HG03575 (cell line): Measurements from ENCODE around the gene IKBKE.

Experiments used
- ATAC-seq: cut with Tn5 transposase; IDR thresholded peaks from one replicate; pipeline ENCODE4 v1.9.1; 2021; ENCODE audit not compliant: unreplicated experiment, insufficient number of reproducible peaks, low FRiP score; ENCODE audit errors: extremely low read depth

The IKBKE gene

DNA sequence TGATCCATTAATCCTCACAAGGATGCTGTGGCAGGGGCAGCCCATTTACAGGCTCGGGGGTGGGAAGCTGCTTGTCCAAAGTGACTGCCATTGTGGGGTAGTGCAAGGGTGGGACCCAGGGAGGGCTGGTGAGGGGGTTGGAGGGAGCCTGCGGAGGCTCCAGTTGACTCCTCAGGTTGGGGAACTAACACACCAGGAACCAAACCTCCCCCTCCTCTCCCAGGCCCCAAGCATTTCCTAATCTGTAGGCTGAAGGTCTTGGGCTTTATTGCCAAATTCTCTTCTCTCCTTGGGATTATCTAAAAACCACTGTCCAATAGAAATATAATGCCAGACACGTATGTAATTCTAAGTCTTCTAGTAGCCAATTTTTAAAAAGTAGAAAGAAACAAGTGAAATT is 18.2 kb downstream of the IKBKE start:
- no peak for ATAC-seq

DNA sequence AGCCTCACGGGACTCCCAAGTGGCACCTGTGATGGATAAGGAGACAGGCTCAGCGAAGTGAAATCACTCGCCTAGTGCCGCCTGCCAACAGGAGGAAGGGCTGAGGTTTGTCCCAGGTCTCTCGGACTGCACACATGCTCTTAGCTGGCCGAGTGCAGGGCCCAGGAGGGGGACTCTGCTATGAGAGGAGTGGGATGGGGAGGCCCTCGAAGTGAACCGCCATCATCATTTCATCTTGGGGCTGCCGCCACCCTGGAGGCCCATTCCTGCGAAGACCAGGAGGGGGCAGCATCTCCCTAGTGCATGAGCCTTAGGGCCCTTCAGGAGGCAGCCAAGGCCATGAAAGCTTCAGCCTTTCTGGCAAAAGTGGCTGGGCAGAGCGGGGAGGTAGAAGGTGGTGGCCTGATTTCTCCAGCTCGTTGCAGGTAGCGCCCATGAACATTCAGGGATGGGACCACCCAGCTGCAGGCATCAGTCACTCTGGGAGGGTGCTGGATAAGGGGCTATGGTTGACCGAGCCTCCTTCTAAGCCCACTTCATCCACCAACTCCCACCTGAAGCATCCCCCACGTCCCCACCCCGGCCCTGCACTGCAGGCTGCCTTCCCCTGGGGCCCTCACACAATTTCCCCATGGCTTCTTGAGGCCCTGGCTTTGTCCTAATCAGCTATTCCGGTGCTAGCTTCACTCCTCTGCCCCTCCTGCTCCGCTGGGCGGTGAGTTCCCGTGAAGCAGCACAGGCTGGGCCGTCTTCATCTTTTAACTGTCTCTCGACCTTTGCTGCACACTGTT is 19.9 kb downstream of the IKBKE start:
- ATAC-seq: no peak

- no peak for ATAC-seq
Observed at GRCh38 chr1:206490771-206491405, 20.6 kb downstream of the IKBKE start.

GRCh38 chr1:206491616-206492015 is 21.3 kb downstream of the IKBKE start:
- no peak for ATAC-seq

DNA sequence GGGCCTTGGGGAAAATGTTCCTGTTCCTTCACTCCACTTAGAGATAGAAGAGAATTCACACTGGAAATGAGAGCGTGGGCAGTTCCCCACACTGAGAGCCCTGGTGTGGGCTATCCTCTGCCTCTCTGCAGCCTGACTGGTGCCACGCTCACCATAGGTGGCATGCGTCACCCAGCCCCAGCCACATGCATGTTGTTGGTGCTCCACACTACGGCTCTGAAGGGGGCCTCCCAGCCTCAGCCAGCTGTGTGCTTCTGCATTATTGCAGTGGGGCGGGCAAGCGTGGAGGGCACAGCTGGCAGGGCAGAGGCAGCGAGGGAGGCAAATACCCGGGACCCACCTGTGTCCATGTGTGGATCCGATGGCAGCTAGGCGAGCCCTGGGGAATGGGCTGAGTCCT is 22.3 kb downstream of the IKBKE start:
- no peak for ATAC-seq

GRCh38 chr1:206493279-206493678 is 23.0 kb downstream of the IKBKE start:
- ATAC-seq: no peak

DNA sequence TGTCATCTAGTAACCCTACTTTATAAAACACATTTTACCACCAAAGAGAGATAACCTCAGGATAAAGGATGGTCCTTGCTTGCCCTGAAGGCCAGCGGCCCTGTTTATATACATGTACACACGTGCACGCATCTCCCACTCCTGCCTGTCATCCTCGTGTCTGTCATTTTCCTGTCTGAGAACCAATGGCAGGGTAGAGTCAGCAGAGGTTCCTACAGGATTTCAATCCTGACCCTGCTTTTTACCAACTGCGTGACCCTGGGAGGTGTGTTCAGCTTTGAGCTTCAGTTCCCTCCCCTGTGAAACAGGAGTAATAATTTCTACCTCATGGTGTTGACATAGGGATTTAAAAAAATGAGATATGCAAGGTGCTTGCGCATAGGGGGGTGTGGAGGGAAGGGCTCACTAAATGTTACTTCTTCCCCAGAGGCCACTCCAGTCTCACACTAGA is 24.8 kb downstream of the IKBKE start:
- ATAC-seq: no peak

DNA sequence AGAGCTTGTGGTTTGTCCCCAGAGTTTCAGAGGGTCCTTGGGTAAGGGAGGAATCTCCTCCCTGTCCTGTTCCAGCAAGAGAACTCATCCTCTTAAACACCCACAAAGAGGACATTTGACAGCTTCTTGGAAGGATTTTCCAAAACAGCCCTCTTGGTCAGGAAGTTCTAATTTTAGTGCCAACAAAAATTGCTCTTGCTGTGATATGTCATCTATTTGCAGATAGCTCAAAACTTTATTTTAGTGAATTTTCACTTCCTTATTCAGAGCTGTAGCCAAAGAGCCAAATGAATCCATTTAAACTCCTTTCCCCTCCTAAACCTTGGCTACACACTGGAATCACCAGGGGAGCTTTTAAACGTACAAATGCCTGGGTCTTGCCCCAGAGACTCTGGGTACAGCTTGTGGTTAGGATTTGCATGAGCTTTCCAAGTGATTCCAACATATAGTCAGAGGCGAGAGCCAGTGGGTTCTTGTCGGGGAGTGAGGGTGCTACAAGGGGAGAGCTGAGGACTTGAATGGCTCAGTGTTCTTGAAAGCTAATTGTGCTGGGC is 25.3 kb downstream of the IKBKE start:
- ATAC-seq: no peak

DNA sequence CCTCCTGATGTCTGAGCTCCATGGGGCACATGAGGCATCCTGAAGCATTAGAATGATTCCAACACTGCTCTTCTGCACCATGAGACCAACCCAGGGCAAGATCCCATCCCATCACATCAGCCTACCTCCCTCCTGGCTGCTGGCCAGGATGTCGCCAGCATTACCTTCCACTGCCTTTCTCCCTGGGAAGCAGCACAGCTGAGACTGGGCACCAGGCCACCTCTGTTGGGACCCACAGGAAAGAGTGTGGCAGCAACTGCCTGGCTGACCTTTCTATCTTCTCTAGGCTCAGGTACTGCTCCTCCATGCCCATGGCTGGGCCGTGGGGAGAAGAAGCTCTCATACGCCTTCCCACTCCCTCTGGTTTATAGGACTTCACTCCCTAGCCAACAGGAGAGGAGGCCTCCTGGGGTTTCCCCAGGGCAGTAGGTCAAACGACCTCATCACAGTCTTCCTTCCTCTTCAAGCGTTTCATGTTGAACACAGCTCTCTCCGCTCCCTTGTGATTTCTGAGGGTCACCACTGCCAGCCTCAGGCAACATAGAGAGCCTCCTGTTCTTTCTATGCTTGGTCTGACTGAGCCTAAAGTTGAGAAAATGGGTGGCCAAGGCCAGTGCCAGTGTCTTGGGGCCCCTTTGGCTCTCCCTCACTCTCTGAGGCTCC is 26.0 kb downstream of the IKBKE start:
- peak; percentile 61 for ATAC-seq

DNA sequence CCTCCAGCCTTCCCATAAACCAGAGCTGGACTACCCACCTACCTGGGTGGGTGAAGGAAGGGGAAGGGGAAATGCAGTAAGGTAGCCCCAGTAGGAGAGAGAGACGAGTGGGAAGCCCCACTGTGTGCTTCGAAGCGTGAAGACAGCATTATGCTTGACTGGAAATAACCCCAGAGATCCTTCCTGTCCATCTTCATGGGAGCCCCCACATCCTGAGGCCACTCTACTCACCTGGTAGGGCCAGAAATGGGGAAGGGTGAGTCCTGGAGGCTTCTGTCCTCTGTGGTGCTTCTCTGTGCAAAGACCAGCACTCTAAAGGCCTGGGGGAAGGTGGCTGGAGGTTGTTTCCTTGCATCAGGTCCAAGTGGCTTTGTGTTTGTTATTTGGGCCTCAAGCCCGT is 27.1 kb downstream of the IKBKE start:
- ATAC-seq: no peak

DNA sequence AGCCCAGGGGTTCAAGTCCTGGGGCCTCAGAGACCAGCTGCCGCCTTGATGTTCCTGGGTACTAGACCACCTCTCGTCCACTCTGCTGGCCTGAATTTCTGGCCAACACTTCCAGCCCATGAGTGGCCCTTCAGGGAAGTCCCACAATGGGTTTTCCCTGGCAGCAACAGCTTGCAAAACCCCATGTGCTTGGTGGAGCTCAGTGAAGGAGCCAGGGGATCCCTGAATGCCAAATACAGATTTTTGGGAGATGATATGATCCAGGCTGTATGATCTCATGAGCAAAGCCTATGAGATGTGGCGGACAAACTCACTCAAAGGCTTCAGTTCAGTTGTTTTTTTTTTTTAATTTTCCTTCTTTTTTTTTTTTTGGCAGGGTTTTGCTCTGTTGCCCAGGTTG is 27.5 kb downstream of the IKBKE start:
- no peak for ATAC-seq

- ATAC-seq: no peak
Observed at GRCh38 chr1:206498685-206499084, 28.4 kb downstream of the IKBKE start.

DNA sequence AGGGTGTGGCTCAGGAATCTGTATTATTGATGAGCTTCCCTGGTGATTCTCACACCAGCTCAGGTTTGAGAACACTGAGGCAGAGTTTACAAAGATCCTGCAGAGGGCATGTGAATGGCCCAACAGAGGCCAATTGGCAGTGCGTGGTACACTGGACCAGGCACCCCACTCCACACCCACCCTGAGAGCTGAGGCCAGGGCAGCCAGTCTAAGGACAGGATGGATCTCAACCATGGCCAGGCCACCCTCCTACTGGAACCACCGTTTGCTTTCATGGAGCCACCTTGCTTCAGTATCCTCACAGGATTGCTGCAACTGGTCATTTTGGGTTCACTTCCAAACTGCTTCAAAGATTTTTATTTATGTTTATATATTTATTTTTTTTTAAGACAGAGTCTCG is 29.8 kb downstream of the IKBKE start:
- no peak for ATAC-seq

- no peak for ATAC-seq
Observed at GRCh38 chr1:206501881-206502280, 31.6 kb downstream of the IKBKE start.

- ATAC-seq: no peak
Observed at GRCh38 chr1:206502403-206502802, 32.1 kb downstream of the IKBKE start.

- no peak for ATAC-seq
Observed at GRCh38 chr1:206502812-206503211, 32.5 kb downstream of the IKBKE start.

DNA sequence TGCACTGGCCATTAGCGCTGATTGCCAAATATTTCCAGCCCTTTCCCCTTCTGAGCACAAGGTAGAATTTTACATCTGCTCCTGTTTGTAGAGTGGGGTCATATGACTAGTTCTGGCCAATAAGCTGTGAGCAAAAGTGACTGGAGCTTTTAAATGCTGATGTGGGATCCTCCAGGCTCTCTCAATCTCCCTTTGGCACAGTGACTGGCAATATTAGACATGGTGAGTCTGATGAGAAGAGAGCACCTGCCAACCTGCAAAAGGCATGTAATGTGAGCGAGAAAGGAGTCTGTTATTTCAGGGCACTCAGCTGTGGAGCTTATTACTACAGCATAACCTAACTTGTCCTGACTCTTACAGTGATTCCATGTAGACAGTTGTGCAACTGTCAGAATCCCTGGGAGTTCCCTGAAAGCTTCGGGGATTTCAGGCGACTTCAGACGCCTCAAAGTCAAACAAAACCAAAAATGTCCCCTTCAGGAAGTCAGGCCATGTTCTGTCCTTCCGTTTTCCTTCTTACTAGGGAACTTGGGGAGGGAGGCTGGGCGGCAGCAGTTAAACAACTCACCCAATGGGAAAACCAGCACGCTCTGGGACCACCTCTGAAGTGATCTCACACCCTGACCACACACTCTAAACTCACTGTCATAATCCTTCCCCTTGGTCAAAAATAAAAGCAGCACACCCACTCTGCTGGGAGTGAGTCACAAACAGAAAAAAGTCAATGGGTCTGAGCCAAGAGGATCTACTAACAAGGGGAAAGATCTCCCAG is 33.5 kb downstream of the IKBKE start:
- no peak for ATAC-seq

- no peak for ATAC-seq
Observed at GRCh38 chr1:206504363-206504713, 34.1 kb downstream of the IKBKE start.

DNA sequence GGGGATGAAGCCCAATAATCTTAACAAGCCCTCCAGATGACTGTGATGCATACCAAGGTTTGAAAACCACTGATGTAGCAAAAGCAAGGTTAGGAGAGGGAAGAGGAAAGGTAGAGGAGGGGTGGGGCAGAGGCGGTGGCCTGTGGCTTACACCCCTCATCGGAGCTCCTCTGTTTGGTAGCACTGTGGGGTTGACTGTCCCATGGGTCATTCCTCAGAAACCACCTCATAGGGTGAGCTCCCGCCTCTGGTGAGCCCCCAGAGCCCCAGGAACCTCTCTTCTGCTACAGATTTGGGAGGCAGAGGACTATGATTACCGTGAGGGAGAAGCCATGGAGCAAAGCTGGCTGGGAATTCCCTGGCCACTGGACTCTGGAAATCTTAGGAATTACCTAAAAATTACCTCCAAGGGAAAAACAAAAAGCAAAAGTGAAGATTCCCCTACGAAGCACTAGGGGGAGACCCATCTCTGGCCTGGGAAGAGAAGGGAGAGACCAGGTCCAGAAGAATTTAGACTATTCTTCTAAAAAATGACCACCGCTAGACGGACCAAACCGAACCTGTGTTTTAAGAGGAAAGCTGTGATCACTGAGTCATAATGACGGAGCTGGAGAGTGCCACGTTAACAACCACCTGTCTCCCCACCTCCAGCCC is 35.6 kb downstream of the IKBKE start:
- ATAC-seq: no peak
